ENCODE measurements around the gene CCKAR.

The CCKAR gene

DNA sequence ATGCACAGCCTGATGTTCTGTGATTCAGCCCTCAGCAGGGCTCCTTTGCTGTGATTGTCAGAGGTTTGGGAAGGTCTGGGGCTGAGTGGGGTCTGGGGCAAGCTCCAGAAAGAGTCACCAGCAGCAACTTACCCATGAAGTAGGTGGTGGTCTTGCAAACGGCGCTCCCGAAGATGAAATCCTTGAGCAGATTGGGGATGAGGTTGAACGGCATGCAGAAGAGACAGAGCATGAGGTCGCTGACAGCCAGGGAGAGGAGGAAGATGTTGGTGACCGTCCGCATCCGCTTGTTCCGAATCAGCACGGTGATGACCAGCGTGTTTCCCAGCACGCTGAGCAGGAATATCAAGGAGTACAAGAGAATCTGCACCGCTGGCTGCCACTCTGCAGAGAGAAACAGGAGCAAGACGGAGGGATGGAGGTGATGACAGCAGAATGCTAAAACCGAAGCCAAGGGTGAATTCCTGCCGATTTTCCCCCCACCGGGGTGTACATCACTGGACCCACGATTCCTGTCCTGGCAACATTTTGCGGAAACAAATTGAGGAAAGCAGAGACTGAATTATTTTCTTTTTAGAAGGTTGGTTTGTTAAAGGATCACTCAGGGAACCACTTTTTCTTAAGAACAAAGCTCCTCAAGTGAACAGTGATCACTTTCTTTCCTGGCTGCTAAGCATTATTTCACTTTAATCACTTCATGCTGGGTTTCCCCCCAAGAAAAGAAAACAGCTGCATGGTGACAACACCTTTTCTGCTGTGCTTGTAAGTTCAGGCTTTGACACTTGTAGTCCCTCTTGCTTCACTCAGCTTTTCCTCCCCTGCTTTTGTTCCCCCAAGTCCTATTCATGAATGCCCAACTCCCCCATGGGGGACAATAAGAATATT, 941 bp downstream of the CCKAR start:
- no peak for DNase-seq

DNA sequence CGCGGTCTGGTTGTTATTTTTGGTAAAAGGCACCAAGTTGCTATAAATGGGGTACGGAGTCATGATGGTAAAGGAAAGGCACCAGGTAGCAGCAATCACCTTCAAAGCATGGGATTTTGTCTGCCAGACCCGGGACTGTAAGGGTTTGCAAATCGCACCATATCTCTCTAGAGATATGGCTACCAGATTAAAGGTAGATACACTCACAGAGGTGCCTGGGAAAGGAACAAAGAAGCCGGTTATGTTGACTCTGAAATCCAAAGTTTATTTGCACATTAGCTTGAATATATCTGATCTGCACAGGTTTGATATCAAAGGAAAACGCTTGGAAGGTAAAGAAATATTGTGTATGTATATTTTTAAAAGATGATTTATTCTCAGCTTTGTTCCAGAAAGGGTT, 4.6 kb downstream of the CCKAR start:
- DNase-seq = no peak

DNA sequence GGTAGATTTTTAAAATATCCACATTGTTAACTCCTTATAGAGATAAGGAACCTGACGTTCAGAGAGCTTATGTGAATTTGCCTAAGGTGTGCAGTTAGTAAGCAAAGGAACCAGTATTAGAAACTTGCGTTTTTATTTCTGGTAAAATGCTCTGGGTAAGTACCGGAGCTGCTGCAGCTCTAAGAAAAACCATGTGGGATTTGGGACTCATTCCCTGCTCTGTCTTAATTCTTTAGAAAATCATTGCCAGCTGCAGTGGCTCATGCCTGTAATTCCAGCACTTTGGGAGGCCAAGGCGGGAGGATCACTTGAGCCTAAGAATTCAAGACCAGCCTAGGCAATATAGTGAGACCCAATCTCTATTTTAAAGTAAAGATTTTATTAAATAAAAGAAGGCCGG, 5.8 kb downstream of the CCKAR start:
- no peak for DNase-seq

DNA sequence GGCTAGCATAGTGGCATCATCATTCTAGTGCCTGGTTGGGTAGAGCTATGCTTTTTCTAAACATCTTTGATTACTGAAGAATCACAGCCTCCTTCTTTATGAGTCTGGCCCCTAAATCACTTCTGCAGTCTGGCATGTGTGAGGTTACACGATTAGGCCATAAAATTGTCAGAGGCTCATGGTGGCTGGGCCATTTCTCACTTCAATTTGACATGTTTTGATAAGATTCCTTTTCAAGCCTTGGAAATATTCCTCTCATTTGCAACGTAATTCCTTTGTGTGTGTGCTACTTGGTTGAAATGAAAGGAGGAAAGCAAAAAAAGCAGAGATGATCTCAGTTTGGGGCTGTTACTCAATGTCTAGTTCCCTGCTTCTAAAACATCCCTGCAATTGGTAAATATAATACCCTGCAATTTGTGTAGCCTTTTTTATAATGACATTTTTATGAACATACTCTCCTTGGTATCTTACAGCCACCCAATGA, 6.2 kb downstream of the CCKAR start:
- no peak for DNase-seq

DNA sequence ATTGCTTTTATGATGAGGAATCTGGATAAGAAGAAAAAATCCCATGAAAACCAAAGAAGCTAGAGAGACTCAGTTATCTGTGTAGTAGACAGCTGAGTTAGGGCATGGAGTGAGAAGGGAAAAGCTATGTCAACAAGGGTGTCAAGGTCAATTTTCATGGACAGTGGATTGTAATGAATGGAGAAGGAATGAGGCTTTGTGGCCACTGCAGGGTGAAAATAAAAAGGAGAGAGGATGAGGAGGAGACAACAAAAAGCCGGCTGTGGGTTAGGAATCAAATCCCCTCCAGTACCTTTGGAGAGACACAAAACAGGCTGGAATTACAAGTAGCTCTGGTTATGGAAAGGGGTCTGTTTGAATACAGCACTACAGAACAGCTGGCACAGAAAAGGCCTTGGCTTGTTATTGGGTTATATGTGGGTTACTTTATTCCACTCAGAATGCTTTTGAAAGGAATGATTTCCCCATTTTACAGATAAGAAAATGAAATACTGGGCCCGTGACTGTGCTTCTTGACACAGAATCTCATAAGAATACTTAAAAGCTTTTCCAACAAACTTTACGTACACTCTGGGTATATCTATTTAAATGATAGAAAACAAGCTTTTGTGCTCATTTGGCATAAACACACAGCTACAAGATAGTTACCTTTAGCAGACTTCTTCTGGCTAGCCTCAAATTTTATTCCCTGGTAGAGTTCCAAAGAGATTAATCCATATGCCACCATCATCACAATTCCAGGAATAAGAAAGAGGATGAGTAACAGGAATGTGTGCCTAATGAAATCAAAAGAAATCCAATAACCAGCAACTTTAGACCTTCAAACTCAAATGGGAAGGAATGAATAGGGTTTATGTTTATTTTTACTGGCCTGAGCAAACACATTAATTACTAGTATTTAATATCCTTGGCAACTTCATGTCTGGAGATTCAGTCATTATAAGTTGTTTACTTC, 7.5 kb downstream of the CCKAR start:
- no peak for DNase-seq

DNA sequence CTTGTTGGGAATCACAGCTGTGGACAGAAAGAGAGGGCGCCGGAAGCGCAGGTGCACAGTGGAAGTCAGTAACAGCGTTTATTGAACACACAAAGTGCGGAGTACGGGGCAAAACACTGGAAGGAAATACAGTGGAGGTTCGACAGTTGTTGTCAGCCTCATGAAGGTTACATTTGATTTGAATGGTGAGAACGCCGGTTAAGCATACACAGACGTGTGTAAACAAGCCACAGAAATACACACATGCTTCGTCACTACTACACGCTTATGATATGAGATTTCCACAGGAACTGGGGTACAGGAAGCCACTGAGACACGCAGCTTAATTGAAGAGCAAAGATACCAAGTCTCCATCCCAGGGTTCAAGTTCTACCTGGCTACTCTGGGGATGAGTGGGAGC, 12.0 kb downstream of the CCKAR start:
- no peak for DNase-seq

DNA sequence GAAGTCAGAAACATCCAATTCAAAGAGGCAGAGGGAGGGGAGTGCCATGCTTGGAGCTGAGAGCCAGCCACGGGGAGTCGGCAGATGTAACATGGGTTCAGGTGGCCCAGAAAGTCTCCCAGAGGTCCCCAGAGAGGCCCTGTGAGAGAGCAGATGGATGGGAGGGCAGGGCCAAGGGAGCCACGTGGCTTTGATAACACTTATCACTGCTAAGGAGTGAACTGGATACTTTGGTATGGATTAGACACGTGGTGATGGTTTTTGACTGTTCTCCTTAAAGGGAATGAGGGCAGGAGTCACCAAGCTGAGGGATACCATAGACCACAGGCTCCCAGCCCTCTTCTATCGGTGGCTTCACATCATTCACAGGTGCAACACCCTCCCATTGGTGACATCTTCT, 13.7 kb downstream of the CCKAR start:
- DNase-seq = no peak

DNA sequence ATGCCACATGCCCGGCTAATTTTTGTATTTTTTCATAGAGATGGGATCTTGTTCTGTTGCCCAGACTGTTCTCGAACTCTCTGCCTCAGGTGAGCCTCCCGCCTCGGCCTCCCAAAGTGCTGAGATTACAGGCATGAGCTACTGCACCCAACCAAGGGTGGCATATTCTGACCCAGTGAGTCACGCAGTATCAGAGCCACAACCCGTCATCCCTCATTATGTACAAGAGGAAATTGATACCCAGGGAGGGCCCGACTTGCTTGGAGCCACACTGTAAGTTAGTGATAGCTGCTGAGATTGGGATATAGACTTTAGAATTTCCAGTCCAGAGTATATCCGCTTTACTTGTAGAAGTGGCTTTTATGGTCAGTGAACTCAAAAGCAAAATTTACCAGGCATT, 14.6 kb downstream of the CCKAR start:
- DNase-seq = no peak

DNA sequence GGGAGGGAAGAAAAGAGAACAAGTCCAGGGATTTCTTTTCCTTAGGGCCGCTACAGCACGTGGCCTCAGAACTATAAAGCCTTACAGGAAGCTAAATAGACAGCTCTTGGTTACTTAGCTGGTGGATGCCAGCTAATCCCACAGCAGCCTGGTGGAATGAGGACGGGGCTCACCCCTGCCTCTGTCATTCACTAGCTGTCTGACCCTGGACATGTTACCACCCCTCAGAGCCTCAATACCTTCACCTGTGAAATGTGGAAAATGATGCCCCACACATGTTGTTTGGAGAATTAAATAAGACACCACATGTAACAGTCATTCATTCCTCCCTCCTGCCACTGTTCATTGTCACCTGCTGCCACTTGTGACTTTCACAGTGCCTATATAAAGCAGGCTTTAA, 15.7 kb downstream of the CCKAR start:
- no peak for DNase-seq

DNA sequence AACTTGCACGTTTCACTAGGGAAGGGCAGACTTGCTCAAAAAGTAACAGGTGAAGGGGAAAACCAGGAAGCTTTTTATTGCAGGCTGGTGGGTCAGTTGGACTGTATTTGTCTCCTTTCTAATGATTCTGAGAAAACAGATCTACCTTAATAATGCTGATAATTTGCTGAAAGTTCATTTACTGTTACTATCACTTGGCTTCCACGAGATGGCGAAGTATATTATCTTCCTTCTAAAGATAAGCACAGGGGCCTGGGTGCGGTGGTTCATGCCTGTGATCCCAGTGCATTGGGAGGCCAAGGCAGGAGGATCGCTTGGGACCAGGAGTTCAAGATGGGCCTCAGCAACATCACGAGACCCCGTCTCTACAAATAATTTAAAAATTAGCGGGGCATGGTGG, 16.4 kb downstream of the CCKAR start:
- no peak for DNase-seq

DNA sequence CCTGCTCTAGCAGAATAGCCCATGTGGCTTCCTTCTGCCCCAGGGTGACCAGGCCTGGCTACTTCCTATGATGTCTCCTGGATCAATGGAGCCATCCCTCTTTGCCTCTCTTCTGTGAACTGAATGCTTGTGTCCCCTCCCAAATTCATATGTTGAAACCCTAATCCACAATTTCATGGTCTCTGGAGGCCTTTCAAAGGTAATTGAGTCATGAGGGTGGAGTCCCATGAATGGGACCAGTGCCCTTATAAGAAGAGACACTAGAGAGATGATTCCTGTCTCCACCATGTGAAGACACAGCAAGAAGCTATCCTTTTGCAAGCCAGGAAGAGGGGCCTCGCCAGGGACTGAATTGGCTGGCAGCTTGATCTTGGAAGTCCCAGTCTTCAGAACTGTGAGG, 18.4 kb downstream of the CCKAR start:
- DNase-seq = no peak

DNA sequence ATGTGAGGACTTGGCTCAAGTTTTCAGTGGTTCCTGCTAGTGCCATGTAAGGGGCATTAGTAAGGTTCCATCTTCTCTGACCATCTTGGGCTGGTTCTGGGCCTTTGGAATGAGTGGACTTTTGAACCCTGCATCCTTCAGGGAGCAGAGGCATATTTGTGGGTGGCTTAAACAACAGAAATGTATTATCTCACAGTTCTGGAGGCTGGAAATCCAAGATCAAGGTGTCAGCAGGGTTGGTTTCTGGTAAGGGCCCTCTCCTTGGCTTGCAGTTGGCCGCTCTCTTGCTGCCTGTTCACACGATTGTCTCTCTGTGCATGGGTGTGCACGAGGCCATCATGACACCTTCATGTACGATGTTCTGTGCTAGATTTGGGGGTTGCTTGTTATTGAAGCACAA, 21.3 kb downstream of the CCKAR start:
- no peak for DNase-seq

DNA sequence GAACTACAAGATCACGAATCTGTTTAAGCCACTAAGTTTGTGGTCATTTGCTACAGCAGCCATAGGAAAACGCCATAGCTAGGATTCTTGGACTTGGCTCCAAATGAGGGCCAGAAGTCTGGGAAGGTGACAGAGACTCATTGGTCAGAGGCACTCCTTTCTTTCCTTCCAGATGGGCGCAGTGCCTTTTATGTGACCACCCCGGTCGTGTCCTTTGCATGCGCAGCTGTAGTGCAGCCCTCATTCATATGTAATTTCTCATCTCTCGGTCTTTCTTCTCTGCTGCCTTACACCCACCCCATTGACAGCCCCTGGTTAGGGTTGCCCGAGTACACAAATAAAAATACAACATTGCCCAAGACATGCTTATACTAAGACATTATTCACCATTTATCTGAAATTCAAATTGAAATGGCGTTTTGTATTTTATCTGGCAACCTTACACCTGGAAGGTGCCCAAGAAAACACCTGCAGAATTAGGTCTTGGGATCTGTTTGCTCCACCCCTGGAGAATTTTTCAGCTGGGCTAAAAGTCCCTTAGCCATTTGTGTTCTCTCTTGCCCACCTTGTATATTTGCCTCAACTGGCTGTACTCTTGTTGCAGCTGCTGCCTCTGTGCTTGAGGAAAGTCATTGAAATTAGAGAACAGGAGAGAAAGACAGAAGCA, 21.9 kb downstream of the CCKAR start:
- no peak for DNase-seq

DNA sequence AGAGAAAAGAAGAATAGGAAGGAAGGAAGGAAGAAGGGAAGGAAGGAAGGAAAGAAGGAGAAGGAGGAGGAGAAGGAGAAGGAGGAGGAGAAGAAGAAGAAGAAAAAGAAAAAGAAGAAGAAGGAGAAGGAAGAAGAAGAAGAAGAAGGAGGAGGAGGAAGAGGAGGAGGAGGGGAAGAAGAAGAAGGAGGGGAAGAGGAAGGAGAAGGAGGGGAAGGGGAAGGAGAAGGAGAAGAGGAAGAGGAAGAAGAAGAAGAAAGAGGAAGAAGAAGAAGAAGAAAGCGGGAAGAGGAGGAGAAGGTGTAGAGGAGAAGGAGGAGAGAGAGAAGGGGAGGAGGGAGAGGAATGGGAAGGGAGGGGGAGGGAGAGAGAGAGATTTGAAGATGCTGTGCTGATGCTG, 22.6 kb downstream of the CCKAR start:
- DNase-seq = no peak

DNA sequence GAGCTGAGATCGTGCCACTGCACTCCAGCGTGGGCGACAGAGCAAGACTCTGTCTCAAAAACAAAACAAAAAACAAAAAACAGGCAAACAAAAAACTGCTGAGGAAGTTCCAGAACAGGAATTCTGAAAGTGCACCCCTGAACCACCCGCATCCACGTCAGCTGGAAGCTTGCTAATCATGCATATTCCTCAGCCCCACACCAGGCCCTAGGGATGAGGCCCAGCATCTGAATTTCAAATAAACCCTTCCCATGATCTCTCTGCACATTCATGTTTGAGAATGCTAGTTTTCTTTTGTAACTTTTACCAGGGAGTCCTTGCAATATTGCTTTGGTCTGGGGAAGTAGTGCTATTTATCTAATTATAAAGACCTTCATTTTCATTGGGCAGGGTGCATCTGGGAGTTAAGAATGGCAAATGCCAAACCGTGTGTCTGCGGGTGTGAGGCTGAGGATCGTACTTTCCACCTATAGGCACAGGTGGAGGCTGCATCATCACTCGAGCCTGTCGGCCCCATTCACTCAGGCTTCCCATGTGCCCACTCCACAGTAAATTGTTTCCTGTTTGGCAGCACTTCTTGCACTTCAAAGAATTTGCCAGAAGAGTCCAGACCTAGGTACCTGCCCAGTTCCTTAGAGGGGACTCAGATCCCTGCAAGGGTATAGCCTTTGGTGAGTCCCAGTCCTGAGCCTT, 23.6 kb downstream of the CCKAR start:
- DNase-seq = no peak

DNA sequence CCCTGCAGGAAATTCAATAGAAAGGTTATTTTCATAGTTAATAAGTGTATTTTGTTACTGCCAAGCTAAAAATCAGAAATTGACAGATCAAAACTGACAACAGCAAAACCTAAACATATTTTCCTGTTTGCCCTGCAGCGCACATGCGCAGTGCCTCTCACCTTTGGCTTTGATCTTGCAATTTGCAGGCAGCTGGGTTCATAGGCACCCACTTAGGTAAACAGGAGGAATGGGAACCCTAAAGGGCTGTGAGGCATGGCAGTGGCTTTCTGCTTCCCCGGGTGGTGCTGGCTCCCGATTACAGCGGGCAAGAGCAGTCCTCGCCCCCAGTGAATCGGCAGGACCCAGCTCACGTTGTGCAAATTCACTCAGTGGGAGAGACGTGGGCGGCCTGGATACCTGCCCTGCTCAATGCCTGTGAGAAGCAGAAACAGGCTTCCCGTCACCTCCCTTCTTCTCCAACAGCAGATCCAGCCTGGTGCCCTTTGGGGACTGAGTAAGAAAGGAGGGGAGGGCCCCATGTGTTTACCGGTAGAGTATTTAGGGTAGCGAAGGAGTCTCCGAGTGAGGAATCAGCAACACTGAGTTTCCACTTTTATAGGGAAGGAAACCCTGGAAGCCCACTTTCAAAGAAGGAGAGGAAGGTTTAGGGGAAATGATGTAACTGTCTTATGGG, 25.7 kb downstream of the CCKAR start:
- no peak for DNase-seq

DNA sequence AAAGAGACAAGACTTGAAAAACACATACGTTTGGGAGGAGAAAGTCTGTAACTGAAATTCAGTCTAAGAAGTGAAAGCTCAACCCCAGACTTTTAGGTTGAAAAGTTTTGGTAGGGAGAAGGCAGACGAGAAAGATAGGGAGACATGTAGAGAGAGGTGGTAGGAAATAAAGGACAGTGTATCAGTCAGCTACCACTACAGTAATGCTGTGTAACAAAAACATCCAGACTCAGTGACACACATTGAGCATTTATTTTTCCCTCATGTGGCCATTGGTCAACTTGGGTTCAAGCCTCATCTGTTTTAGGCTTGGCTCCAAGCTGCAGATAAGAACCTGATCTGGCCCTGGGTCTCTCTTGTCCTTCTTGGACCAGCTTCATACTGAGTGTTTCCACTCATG, 26.9 kb downstream of the CCKAR start:
- no peak for DNase-seq

DNA sequence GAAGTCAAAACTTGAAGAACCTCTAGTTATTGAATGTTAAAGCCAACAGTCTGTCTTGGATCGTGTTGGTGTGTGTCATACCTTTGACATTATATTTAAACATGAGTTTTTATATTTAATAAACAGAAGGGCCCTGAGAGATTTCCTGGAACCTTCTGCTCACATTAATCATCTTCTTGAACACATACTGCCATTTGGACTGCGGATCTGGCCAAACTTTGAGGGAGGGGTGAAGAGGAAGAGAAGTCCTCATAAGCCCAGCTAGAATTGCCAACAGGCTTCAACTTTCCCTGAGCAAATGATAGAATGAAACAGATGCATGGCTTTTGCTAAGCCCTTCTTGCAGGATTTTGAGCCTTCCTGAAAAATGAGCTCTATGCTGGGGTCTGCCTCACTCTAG, 27.4 kb downstream of the CCKAR start:
- no peak for DNase-seq

DNA sequence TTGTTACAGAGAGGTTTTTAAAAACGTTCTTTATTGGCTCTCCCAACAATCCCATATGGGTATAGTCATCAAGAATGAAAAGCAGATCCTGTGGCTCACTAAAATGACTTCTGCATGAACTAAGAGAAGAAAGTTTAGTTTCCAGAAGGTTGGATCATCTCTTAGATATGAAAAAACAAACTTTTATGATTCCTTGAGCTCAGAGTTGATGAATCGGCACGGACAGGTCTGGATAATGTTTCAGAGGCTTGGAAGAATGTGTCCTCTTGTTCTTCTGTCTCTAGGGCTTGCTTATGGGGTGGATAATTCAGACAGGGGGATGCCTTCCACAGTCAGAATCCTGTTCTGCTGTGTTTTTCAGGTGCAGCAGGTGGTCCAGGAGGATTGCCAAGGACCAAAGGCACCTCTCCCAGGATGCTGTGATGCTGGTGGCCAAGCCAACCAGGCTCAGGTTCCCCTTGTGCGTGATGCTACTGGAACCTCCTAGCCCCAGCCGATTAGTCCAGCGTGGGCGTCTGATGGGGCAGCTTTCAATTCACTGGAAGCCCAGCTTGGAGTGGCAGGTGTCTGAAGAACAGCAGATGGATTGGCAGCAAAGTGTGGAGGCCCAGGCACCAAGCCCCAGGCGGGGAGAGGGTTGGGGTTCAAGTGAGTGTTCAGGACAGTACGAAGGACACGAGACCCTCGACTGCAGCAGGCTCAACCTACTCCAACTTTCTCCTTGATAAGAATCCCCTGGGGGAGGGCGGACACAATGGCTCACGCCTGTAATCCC, 30.3 kb downstream of the CCKAR start:
- DNase-seq = no peak

DNA sequence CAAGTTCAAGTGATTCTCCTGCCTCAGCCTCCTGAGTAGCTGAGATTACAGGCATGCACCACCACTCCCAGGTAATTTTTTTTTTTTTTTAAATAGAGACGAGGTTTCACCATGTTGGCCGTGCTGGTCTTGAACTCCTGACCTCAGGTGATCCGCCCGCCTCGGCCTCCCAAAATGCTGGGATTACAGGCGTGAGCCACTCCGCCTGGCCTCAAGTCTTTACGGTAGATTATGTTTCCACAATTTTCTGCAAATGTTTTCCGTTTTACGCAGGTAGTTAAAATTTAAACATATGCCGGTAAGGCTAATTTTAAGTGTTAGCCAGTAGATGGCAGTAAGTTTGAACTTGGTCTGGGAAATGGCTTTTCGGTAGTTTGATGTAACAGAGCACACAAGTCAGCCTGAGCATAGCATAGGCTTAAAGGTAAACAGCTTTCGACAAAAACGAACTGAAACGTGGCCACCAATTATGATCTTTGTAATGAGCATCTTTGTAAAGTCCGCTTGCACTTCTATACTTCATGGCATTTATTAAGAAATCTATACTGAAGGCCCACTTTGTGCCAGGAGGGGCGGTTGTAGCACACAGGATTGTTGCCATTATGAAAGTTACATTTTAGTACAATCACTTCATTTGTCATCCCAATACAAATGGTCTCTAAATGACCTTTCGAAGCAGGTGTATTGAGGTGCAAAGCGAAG, 31.1 kb downstream of the CCKAR start:
- DNase-seq = no peak

DNA sequence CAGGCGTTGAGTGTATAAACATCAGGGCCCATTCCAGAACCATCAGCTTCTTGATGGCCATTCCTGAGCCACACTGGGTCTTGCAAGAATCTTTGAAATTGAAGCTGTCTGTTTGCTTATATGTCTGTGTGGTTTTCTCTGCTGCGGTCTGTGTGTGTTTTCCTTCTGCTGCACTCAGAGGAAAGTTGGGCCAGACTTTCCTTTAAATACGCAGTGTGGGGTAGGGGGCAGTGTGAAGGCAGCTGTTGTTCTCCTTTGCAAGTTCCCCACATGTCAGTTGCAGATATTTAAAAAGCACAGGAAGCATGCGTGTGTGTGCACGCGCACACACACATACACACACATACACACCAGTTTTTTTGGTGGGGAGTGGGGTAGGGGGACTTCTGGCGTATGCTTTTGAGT, 32.1 kb downstream of the CCKAR start:
- DNase-seq = no peak

Measured in activated gamma-delta T cell treated with Interleukin-2 at 50 U/mL for 16 hours (primary cell).